ENCODE measurements around the gene LIG4.
A peak's percentile ranks its signal among the peaks of the same experiment; 100 is the strongest.
"Not testable (repeated sequence)": the region's sequence is repeated elsewhere in the genome, so short reads cannot be mapped to it uniquely, and the experiment has no call there.

LIG4 gene

DNA sequence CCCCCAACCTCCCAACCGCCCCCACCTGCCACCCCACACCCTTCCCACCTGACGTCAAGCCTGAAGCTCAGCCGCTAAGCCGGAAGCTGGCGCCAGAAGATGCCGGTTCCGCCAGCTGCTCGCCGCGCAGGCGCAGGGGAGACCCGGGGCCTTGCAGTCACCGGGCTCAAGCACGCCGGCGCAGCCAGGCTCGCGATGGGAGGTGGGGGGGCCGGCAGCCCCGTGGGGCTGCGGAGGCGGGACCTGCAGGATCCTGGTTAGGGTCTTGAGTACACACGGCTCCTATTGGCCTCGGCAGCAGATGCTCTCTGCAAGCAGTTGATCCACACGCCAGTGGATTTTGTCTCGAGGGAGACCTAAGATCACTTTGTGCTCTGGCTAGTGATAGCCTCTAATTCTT is at the start of gene LIG4:
Gene LIG4 (minus strand): TSS at position 101 of the 400 bp plus-strand sequence. CDS start 4,268 bp downstream, outside the sequence.
- DNase-seq (ENCODE audit: low spot score), result peak; percentile 92

DNA sequence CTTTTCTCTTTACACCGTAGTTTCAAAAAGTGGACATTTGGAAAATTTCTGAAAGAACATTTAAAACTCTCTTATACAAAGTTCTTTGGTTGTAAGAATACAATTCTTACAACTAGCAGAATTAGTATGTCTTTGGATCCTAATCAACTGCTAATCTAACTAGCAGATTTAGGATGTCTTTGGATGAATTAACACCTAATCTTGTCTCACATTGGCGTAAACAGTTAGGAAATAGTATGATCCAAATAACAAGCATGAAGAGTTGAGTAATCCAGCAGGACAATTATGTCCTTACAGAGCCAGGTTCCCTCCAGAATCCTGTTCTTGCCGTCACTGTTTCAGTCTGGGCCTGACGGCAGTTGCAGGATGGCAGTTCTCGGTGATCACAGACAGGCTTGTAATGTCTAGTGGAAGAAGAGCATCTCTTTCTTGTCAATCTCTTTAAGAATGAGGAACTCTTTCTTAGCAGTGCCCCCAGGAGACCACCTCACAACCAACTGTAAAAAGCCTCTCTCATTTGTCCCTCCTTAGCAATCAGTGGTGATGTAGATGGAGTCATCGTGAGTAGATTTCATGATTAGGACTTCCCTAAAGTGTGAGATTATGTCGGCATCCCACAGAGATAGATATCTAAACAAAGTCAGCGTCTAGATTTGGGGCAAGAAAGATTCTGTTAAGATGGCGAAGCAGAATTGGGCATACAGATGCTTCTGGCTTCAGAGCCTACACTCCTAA is 48.5 kb upstream of the LIG4 start:
- no peak for DNase-seq (ENCODE audit: low spot score)

DNA sequence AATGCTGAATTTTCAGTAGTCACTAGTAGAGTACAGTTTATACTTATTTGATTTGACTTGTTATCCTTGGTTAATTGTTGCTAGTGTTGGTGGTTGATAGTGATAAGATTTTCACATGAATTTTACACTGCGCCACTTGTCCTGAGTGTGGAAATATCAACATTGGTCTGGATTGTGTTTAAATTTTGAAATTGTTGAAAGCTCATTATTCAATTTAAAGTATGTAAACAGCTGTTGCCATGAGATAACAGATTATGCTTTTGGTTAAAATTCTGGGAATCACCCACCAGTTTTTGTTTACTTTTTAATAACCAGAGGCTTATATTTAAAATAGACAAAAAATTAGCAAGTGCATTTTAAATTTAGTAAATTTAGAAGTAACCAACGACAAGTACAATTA is 41.9 kb upstream of the LIG4 start:
- no peak for DNase-seq (ENCODE audit: low spot score)

DNA sequence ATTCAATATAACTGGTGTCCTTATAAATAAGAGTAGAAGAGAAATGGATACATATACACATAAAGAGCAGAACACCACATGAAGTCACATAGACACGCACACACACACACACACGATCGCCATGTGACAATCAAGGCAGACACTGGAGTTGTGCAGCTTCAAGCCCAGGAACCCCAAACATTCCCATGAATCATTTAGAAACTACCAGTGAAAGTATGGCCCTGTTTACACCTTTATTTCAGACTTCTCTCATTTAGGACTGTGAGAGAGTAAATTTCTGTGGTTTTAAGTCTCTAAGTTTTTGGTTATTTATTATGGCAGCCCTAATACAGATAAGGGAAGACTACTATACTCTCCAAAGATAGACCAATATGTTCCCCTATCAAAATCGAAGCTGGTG is 33.8 kb upstream of the LIG4 start:
- DNase-seq (ENCODE audit: low spot score), result no peak

DNA sequence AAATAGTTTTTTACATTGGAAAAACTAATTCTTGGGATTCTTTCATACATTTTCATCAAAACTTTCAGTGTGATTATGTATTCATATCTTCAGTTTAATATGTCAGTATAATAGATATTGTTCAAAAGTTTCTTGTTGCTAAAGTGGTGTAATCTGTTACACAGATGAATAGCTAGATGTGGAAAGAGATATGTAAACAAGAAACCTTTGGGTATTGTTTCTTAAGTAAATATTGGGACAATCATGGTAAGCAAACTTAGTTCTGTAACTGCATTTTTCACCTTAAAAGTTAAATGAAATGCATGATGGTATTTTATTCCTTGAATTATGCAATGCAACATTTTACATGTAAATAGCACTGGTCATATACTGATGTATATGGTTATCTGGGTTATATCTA is 15.0 kb upstream of the LIG4 start:
- DNase-seq (ENCODE audit: low spot score), result no peak

DNA sequence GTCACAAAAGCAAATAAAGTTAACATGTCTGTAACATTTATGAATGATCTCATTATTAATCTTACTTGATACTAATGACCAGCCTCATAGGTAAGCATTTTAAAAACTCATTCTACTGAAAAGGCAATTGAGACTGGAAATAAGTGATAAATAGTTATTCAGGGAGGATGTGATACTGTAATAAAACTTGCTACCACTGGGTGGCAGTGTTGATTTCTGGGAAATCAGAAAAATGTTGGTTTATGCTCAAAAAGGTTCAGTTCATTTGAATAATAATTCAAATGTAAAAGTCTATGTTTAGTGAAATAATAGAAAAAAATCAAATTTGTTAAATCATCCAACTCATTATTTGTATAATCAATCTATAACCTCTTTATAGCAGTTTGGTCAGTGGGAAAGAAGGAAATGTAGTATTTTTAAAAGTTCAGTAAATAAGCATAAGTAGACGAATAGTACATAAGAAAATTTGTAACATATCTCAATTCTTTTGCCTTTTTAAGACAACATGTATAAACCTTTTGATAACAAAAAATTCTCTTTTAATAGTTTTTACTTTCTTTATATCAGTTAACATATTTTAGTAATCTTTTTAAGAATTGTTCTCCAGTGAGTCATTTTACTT is 12.4 kb upstream of the LIG4 start:
- no peak for DNase-seq (ENCODE audit: low spot score)

DNA sequence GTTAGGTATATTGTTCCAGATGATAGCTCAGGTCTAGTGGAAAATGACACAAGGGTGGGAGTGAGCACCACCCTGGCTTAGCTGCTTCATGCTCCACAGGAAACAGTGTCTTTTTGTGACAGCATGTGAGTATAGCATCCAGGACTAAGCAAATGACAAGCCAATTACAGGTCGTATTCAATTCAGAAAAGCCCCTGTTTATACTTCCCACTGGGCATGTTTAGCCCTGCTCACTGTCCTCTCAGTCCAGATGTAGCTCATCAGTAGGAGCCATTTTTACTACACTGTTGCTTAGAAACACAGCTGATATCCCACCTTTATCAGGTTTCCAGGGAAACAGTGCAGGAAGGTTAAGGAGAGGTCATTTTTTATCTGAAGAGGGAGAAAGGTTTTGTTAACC is 10.8 kb upstream of the LIG4 start:
- no peak for DNase-seq (ENCODE audit: low spot score)

DNA sequence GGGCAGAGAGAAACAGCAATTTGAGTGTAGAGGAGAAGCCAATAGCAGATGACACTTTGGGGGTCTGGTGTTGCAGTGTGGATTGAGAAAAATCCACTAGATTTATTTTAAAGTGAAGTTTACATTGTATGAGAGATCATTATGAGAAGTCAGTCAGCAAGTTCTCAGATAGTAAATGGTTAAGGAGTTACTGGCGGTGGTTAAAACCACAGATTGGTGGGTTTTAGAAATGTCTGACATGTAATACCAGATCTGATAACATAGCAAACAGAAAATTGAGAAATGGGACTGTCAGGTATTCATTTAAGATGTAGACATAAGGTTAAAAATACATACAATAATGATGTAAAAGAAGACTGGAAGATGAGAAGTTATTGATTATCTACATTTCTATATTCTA is 10.1 kb upstream of the LIG4 start:
- no peak for DNase-seq (ENCODE audit: low spot score)

DNA sequence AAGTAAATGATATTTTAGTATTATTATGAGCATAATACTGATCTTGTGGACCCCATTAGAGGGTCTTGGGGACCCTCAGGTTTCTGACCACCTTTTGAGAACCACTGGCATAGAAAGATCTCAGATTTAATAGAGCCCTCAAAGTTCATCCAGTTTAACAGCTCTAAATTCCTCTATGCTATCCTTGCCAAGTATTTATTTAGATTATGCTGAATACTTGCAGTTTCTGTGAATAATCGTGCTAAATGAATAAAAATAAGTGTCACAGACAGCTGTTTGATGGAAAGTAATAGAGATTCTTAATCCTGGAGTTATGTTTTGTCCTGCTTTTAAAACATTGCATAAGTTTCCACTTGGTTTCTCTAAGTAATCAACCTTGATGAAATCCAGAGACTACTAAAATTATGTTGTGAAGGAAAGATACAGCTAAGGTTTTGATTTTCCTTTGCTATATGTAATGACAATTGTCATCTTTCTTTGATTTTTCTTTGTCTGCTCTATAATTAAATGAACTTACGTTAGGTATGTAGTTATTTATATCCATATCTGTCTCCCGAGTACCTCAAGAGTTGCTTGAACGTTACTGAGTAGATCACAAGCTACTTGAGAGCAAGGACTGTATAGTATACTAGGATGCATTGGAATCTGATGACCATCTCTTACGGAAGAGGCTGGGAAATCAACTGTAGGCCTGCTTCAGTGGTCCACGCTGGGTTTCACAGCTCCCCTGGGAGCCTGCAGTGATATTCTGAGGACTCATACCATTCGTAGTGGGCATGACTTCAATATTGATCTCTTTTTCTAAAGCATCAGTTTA is 8.6 kb upstream of the LIG4 start:
- DNase-seq (ENCODE audit: low spot score), result no peak

DNA sequence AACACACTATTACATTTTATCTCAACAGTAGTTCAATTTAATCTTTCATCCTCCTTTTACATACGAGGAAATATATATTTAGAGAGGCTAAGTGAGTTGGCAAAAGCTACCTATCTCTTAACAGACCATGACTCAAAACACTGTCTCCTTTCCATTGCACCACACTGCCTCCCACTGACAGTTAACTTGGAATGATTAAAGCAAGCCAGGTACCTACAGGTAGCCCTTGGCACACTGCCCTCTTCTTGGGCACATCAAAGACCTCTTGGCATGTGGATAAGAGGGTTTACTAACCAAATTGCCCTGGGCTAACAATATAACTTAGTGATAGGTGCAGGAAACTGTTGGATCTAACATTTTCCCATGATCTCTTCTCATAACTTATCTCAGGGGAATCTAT is 4.7 kb upstream of the LIG4 start:
- DNase-seq (ENCODE audit: low spot score), result no peak

DNA sequence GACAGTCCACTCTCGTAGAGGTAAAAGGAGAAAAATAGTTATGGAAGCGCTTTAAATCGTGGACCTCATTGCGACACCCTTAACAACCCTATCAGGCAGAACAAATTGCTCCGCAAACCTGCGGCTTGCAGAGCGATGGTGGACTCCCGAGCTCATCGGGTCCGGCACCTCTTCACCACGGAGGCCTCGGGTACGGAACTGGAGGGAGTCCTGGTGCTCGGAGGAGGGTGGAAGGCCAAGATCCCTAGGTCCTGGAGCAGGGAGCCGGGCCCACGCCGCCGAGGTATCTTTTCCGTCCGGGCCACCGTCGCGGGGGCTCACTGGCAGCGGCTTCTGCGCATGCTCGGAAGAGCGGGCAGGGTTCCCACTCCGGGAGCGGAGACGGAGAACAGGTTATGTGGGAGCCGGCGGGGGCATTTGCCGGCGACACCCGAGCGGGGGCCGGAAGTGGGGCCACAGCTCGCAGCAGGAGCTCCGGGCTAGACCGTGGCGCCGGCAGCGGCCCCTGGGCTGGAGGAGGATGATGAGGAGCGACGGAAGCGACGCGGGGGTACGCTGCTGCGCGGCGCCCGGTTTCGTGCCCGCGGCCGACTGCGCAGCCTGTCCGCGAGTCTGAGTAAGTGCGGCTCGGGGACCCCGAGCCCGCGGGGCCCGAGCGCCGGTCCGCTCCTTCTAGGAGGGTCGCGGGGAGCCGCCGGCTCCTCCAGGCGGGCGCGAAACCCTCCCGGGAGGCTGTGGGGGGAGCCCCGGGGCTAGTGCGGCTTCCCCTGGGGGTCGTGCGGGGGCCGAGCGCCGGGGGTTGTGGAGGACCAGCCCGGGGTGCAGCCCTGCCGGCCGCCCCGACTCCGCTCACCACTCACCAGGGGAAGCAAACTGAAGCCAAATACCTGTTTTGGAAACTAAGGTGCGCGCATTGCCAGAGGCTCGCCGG is 3.0 kb upstream of the LIG4 start, which contains the start of gene ABHD13:
Gene ABHD13 (plus strand): TSS at position 349 of the 931 bp plus-strand sequence. CDS start 10,827 bp downstream, outside the sequence.
- DNase-seq (ENCODE audit: low spot score), result peak; percentile 92

DNA sequence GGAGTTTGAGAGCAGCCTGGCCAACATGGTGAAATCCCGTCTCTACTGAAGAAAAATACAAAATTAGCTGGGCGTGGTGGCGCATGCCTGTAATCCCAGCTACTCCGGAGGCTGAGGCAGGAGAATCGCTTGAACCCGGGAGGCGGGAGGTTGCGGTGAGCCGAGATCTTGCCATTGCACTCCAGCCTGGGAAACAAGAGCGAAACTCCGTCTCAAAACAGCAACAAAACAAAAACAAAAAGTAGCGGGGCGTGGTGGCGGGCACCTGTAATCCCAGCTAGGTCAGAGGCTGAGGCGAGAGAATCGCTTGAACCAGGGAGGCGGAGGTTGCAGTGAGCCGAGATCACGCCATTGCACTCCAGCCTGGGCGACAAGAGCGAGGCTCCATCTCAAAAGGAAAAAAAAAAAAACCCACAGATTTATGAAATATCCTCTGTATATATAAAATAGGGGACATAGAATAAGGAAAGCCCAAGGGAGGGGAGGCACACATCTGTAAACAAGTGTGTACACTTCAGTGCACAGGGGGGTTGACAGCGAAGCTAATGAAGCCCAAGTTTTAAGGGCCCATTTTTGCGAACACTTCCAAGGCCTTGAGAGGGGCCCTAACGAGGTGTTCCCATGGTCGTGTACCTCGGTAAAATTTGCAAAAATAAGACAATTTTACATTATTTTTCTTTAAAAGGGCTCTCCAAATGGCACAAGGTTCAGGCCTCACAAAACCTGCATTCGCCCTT is 2.1 kb upstream of the LIG4 start:
- not testable (repeated sequence) for DNase-seq (ENCODE audit: low spot score)

DNA sequence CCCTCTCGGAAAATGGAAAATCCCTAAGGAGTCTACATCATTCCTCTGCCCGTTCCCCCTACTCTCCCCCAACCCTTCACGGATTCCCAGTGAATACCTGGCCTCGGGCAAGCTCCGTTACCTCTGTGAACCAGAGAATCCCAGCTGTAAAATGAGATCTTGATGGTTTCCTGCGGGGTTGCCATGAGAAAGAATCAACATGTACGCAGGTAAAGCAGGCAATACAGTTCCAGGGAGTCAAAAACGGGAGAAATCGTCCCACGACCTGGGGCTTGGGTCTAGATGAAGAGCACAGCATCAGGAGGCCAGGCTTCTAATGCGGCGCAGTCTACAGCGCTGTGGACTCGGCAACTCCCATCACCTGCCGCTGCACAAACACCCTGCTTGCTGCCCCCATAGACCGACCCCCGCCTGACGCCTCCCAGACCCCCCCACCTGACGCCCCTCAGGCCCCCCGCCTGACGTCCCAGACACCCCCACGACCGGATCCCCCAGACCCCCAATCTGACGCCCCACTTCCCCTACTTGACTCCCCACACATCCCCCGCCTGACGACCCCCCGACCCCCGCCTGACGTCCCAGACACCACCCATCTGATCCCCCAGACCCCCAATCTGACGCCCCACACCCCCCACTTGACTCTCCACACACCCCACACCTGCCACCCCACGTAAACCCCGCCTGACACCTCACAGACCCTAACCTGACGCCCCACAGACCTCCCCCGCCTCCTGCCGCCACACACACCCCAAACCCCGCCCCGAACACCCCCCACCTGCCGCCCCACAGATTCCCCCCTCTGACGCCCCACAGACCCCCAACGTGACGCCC is 680 bp downstream of the LIG4 start:
- no peak for DNase-seq (ENCODE audit: low spot score)

DNA sequence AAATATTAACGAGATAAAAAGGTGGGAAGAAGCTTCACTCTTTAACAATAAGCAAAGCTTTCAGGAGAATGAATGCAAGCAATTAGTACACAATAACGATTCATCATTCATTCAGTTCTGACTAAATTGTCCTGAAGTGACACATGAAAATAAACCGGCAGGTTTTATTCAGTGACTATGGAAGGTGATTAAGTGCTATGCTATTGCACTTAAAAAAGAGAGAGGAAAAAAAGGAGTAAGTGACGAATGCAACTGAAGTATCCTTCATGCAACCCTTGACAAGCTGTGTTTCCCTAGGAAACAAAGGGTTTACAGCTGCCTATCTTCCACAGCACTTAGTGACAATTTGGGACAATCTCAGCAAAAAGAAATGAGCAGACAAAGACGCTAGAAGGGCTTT is 1.4 kb downstream of the LIG4 start:
- no peak for DNase-seq (ENCODE audit: low spot score)

DNA sequence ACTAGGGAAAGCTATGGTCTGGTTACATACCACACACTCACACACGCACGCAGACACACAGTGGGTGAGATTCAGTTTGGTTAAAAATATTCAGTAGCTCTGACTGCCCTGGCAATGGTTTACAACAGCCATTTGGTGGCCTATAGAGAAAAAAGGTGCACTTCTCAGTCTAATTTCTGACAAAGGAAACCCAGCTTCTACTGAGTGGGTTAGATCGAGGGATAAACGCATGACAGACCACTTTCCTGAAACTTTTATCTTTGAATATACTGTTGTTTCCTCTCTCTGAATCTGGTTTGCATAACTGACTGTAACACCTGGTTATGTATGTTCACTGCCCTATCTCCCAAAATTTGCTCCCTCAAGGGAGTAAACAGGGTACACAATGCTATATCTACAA is 2.5 kb downstream of the LIG4 start:
- DNase-seq (ENCODE audit: low spot score), result no peak

DNA sequence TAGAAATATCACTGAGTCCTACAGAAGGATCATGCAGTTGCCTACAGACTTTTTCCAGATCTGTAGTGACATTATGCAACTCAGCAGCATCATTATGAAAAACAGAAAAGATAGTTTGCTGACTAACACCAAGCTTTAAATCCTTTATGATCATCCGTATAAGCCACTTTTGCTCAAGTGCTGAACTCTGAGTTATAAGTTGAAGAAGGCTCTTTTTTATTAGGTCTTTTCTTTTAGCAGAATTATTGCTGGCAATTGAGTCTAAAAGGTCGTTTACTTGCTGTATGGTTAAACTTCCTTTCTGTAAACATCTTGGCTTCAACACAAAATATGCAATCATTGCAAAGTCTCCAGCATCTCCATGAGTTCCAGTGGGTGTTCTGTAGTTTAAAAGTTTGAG is 4.8 kb downstream of the LIG4 start:
- no peak for DNase-seq (ENCODE audit: low spot score)

DNA sequence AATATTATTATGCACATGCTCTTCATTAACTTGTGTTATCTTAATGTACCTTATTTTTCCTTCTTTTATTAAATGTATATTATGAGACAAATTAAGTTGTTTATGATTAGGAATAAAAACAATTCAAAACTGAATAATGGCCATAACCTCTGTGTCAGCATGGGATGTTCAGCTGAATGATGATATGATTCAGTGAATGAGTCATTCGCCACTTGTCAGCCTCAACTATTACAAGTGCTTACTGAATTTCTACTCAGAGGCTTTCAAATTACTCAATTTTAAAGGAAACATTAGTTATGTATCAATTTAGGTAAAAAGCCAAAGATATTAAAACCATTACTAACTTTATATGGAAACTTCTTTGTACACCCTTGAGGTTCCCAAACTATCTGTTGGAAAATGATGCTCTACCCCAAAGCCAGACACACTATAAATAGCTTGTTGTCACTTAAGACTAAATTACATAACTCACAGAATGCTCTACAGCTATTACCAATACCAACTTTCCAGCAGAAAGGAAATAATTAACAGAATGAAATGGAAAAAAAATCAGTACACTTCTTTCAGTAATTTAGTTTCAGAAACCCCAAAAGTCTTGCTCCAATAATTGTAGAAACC is 14.4 kb downstream of the LIG4 start:
- DNase-seq (ENCODE audit: low spot score), result no peak

DNA sequence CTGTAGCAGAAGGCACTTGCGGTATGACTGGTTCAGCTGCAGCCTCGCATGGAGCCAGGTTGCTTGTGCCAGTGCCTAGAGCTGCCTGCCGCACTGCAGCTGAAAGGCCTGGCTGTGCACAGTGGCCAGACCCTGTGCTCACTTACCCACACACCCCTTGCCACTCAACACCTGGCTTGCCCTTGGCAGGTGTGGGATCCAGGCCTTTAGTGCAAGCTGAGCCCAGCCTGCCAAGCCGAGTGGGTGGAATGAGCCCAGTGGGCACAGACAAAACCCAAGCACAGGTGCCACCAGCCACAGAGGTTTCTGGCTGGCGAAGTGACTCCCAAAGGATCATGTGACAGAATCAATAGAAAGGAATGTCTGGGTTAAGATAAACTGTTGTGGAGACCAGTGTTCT is 19.5 kb downstream of the LIG4 start:
- DNase-seq (ENCODE audit: low spot score), result no peak

DNA sequence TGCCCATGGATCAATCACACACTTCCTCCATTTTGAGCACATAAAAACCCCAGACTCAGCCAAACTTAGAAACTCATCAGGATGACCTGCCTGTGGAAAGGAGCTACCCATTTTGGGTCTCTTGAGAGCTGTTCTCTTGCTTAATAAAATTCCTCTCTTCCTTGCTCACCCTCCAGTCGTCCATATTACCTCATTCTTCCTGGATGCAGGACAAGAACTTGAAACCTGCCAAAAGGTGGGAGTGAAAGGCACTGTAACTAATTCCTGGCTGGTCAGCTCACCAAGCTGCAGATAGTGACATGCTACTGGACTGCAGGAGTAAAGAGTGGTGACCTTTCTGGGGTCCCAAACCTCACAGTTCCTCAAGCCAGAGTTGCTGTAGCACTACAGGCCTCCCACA is 20.2 kb downstream of the LIG4 start:
- no peak for DNase-seq (ENCODE audit: low spot score)

DNA sequence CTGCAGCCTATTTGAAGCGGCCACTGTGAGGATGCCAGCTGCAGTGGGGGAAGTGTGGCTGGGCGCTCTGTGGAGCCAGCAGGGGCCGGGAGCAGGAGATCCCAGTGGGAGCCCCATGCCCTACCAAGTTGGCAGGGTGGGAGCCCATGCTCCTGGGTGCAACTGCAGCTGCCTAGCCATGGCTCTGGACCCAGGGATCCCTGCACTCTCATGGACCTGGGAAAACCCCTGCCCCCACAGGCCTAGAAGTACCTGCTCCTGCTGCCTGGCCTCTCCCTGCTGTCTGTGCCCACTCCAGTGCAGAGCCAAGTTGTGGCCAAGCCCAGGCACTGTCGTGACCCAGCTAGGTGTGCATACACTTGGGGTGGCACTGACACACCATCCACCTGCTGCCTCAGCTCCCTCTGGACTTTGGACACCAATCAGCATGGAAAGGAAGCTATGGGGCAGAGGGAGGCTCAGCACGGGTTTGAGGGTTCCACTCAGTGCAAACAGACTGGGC is 20.9 kb downstream of the LIG4 start:
- DNase-seq (ENCODE audit: low spot score), result no peak
